Measurements from ENCODE around the gene RNF220. TPM values are rescaled to one million over a fixed set of nuclear protein-coding genes. Genes with fewer than 3 reads are reported as not detected.

The RNF220 gene
- total and polyA plus RNA-seq, 2 donors from 2014 or later, result 66.9 to 69.0 TPM

GRCh38 chr1:44377925-44378784 lies 26.9 kb upstream of the RNF220 start:
- TF ChIP-seq CTCF (IDR thresholded peaks at IDR 0.05; ENCODE audit: borderline replicate concordance, extremely low read depth, insufficient read depth), result peak; percentile 63
- peak in 4 of 5 donors; percentile 52 to 78 (median 62) for DNase-seq
- Histone ChIP-seq H3K9ac (ENCODE audit: low read length in 3 of 3) (no peak overlapping the region), H3K4me1 (ENCODE audit: control insufficient read depth in 2 of 3, insufficient read depth in 2 of 3, low read depth in 1 of 3, low read length in 3 of 3) (no peaks in the 10 kb centered on the region), H3K27me3 (ENCODE audit: control insufficient read depth, insufficient read depth, low read length) (peaks cover 3% of the 10 kb centered on the region), H3K27ac (ENCODE audit: low read depth in 2 of 2, low read length in 2 of 2) (no peak overlapping the region), H3K36me3 (ENCODE audit: control insufficient read depth in 2 of 3, insufficient read depth in 3 of 3, low read length in 3 of 3) (no peaks in the 10 kb centered on the region), H3K4me3 (ENCODE audit: low read length in 3 of 3) (no peak overlapping the region), H3K9me3 (ENCODE audit: control insufficient read depth in 2 of 3, insufficient read depth in 1 of 3, low read length in 3 of 3) (no peaks in the 10 kb centered on the region)
- no peak for FAIRE-seq
- intact Hi-C loops (cut with DNase I), result no loop called here

GRCh38 chr1:44380666-44381177 lies 24.3 kb upstream of the RNF220 start:
- peaks cover 3% of the 10 kb centered on the region for H3K27me3 ChIP-seq (ENCODE audit: control insufficient read depth, insufficient read depth, low read length)
- TF ChIP-seq CTCF (IDR thresholded peaks at IDR 0.05; ENCODE audit: borderline replicate concordance, extremely low read depth, insufficient read depth), result no peak
- H3K9me3 ChIP-seq (ENCODE audit: control insufficient read depth in 2 of 3, insufficient read depth in 1 of 3, low read length in 3 of 3), result no peaks in the 10 kb centered on the region
- DNase-seq (no peak), FAIRE-seq (no peak)
- no peaks in the 10 kb centered on the region for H3K36me3 ChIP-seq (ENCODE audit: control insufficient read depth in 2 of 3, insufficient read depth in 3 of 3, low read length in 3 of 3)
- H3K27ac ChIP-seq (ENCODE audit: low read depth in 2 of 2, low read length in 2 of 2), result no peak overlapping the region
- H3K4me3 ChIP-seq (ENCODE audit: low read length in 3 of 3), result no peak overlapping the region
- intact Hi-C loops (cut with DNase I), result loop anchor here (10.0 kb wide), 1 partner anchor 214 kb away; no protein-coding TSS in a partner anchor
- H3K4me1 ChIP-seq (ENCODE audit: control insufficient read depth in 2 of 3, insufficient read depth in 2 of 3, low read depth in 1 of 3, low read length in 3 of 3), result no peaks in the 10 kb centered on the region
- no peak overlapping the region for H3K9ac ChIP-seq (ENCODE audit: low read length in 3 of 3)

GRCh38 chr1:44388551-44388950 lies 16.5 kb upstream of the RNF220 start:
- Histone ChIP-seq H3K36me3 (ENCODE audit: control insufficient read depth in 2 of 3, insufficient read depth in 3 of 3, low read length in 3 of 3) (no peaks in the 10 kb centered on the region), H3K4me3 (ENCODE audit: low read length in 3 of 3) (no peak overlapping the region), H3K9ac (ENCODE audit: low read length in 3 of 3) (no peak overlapping the region), H3K27me3 (ENCODE audit: control insufficient read depth, insufficient read depth, low read length) (peaks cover 5% of the 10 kb centered on the region), H3K27ac (ENCODE audit: low read depth in 2 of 2, low read length in 2 of 2) (no peak overlapping the region), H3K4me1 (ENCODE audit: control insufficient read depth in 2 of 3, insufficient read depth in 2 of 3, low read depth in 1 of 3, low read length in 3 of 3) (no peaks in the 10 kb centered on the region), H3K9me3 (ENCODE audit: control insufficient read depth in 2 of 3, insufficient read depth in 1 of 3, low read length in 3 of 3) (no peaks in the 10 kb centered on the region)
- no peak for TF ChIP-seq CTCF (IDR thresholded peaks at IDR 0.05; ENCODE audit: borderline replicate concordance, extremely low read depth, insufficient read depth)
- DNase-seq (no peak), FAIRE-seq (no peak)
- intact Hi-C loops (cut with DNase I), result loop anchor here (10.0 kb wide), 1 partner anchor 206 kb away; no protein-coding TSS in a partner anchor

All from kidney (tissue), 14 donors.